T-helper 22 cell (primary cell): ENCODE results near the gene FRMD4A.

Source experiments
- DNase-seq: peaks from one replicate; pipeline ENCODE4 v3.0.0-alpha.2; 2020; ENCODE audit warnings: low read depth

FRMD4A gene

GRCh38 chr10:14186245-14186644 is 144.5 kb downstream of the FRMD4A start:
- DNase-seq = no peak

- peak; percentile 7 for DNase-seq
These were observed 145.2 kb downstream of the FRMD4A start for GRCh38 chr10:14185316-14186045.

DNA sequence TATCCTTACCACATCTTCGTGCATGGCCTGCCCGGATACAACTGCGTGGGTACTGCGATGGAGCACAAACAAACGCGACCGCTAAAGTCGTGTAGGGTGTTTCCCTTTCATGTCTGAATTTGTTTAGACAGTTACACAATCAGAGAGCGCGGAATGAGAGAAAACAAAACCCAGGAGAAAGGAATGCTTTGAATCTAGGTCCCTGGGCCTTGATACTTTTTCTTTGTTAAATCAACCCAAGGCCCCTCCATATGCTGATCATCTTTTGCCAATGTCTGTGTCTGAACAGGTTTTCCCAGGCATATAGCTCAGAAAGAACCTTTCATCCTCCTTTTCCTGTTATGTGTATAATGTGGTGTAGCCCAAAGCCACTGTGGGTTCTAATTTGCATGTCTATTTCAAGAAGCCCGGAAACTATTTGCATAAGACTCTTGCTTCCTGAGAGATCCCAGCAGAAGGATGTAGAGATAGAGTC is 145.8 kb downstream of the FRMD4A start:
- peak; percentile 47 for DNase-seq

- DNase-seq = no peak
These were observed 147.9 kb downstream of the FRMD4A start for GRCh38 chr10:14182781-14183180.

DNA sequence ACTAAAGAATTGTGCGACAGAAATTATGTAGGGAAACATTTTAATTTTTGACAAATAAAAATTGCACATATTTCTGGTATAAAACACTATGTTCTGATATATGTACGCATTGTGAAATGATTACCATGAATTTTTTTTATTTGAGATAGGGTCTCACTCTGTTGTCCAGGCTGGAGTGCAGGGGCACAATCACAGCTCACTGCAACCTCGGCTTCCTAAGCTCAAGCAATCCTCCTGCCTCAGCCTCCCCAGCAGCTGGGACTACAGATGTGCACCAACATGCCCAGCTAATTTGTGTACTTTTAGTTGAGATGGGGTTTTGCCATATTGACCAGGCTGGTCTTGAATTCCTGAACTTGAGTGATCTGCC is 149.2 kb downstream of the FRMD4A start:
- no peak for DNase-seq

DNA sequence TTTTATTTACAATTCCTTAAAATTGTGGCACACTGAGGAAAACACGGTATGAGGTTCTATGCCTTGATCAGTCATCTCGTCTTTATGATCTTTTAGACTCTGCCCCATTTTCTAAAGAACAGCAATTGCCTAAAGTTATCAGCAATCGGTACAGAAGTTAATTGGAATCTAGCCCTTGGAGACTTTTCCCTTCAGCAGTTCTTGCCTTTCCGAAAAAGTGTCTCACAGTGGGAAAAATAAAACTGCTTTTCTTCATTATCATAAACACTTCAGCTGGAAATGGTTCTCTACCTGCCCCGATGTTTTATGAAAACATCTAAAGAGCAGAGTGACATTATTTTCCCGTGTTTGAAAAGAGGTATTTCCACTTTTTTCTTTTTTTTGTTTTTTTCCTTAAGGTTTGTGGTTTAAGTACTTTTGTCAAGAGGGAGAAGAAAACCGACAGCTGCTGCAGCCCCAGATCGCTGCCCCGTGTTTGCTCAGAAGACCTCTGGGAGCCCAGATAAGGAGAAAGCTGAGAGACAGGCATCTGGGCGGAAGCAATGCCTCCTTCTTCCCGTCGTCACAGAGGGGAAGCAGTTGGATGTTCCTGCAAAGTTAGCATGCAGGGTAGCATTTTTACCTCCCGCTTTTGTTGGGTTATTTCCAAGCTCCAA is 149.7 kb downstream of the FRMD4A start:
- no peak for DNase-seq

GRCh38 chr10:14179251-14179650 is 151.5 kb downstream of the FRMD4A start:
- no peak for DNase-seq

- no peak for DNase-seq
These were observed 156.8 kb downstream of the FRMD4A start for GRCh38 chr10:14173706-14174594.

GRCh38 chr10:14173391-14173705 is 157.4 kb downstream of the FRMD4A start:
- DNase-seq = no peak

DNA sequence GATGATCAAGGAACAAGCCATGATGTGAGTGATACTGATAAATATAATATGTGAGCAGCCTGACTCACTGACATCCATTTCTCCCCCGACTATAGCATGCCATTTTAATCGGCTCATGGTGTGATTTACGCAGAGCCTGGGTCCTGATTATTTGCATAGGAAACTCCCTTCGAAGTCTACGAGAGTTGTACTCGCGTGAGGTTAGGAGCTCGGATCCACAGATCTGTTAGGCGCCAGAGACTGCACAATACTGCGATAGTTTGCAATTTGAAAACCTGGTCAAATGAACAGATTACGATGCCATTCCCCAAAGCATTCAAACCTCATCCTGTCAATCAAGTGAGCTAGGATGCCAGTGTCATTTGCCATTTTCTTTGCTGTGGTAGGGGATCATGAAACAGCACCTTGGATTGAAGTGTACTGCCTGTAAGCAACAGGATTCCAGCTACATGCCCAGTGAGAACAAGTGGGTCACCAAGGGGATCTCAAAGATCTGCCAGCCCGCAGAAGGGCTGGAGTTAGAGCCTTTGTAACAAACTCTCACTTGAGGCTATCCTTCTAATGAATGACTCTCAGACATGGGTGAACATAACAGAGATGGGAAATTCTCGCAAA is 158.3 kb downstream of the FRMD4A start:
- DNase-seq = no peak

- no peak for DNase-seq
These were observed 159.4 kb downstream of the FRMD4A start for GRCh38 chr10:14171336-14171735.

DNA sequence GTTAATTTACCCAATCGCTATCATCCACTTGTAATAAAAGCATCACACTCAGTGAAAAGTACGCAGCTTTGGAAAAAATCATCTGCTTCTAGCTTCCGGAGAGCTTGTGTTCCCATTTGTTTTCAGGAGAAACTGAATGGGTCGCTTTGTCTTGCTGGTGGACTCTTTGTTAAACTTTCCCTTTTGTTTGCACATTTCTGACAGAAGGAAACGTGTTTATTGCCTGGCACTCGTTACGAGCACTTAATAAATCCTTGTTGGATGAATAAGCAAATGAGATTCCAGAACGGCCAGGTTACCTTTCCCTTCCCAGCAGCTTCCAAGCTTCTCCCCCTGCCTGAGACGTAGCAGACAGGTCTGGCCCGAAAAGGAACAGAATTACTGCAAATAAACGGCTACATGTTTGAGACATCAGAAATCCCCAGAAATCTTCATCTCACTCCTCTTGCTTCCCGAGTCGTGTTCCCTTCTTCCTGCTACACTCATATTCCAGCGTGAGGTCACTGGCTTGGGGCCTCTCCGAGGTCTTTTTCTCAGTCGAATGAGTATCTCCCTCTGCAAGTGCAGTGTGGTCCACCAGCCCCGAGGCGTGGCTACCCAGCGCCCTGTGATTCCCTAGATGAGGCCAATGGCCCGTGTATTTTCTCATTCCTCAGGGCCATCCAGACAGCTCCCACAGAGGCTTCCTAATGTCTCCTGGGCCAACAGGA is 167.2 kb downstream of the FRMD4A start:
- no peak for DNase-seq

DNA sequence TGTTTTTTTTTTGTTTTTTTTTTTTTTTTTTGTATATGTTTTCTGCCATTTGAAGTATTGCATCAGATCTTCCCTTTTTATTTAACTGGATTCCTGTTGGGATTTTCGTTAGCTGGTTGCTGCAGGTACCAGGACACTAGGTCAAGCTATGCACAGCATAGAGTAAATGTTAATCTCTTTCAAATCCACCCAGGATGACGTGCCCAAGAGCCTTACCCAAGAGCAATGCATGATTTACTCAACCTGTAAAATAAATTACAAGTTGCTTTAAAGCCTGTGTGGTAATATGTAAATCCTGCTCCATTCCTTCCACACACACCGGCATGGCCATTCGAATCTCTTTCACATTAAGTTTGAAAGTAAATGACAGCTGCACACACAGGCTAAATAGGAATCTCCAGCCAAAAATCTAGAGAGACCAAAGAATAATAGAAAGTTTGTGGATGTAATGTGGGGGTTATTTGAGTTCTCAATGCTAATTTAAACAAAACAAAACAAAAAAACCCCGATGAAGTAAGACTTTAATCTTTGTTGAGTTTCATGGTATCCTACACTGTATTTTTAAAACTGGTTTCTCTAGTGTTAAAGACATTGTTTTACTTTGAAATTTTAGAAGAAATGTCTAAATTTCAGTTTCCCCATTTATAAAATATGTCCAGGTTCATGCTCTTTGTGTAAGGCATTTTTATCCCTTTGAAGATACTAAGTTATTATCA is 167.9 kb downstream of the FRMD4A start:
- no peak for DNase-seq

GRCh38 chr10:14162061-14162460 is 168.7 kb downstream of the FRMD4A start:
- DNase-seq = no peak

- DNase-seq = no peak
These were observed 170.4 kb downstream of the FRMD4A start for GRCh38 chr10:14160299-14160698.

GRCh38 chr10:14158575-14158974 is 172.1 kb downstream of the FRMD4A start:
- DNase-seq = no peak

GRCh38 chr10:14156104-14156503 is 174.6 kb downstream of the FRMD4A start:
- no peak for DNase-seq

DNA sequence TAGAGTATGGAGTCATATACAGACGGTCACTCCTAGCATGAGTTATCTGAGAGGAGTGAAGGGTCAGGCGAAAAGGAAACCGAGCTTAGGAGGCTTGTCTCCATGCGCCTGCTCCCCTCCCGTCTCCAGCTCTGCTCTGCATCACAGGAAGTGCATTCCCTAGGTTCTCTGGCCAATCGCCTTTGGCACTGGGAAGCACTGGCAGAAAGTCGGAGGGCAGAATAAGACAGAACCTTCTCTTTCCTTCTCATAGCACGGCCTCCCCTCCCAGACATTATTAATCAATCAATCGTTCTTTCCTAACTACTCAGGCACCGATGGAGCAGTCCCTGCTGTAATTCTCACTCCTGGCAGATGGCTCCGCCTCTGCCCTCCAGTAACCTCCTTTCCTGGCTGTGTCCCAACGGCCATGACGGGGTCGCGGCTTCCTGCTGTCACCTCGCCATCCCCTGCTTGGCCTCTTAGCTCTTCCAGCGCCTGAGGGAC is 177.1 kb downstream of the FRMD4A start:
- DNase-seq = no peak

- DNase-seq = no peak
These were observed 179.2 kb downstream of the FRMD4A start for GRCh38 chr10:14151571-14151970.

GRCh38 chr10:14150526-14150925 is 180.2 kb downstream of the FRMD4A start:
- DNase-seq = no peak

GRCh38 chr10:14146501-14146900 is 184.2 kb downstream of the FRMD4A start:
- DNase-seq = no peak
